Chondrocyte (in vitro differentiated cells): Measurements from ENCODE around the gene OBSL1. TPM values are rescaled to one million over a fixed set of nuclear protein-coding genes. Genes with fewer than 3 reads are reported as not detected.
A peak's percentile ranks its signal among the peaks of the same experiment; 100 is the strongest.

ENCODE experiments used
- DNase-seq: peaks from one replicate; pipeline ENCODE4 v3.0.0; 2021; ENCODE audit warnings: mixed read lengths, low spot score
- H3K27ac Mint-ChIP-seq: one replicate; pipeline ENCODE4 v1.8.0; 2021; ENCODE audit warnings: mild to moderate bottlenecking, moderate library complexity, mixed read lengths; ENCODE audit not compliant: unreplicated experiment
- H3K27me3 Mint-ChIP-seq: 2 replicates; pipeline ENCODE4 v1.8.0; 2021; ENCODE audit warnings: low read depth, mixed read lengths
- H3K36me3 Mint-ChIP-seq: 2 replicates; pipeline ENCODE4 v1.8.0; 2021; ENCODE audit warnings: low read depth, mixed read lengths
- H3K4me1 Mint-ChIP-seq: 2 replicates; pipeline ENCODE4 v1.8.0; 2021; ENCODE audit warnings: low read depth, mild to moderate bottlenecking, mixed read lengths
- H3K4me3 Mint-ChIP-seq: one replicate; pipeline ENCODE4 v1.8.0; 2021; ENCODE audit warnings: mild to moderate bottlenecking, moderate library complexity, mixed read lengths; ENCODE audit not compliant: unreplicated experiment
- H3K9me3 Mint-ChIP-seq: 2 replicates; pipeline ENCODE4 v1.8.0; 2021; ENCODE audit warnings: low read depth, mixed read lengths
- CTCF ChIP-seq: fragments of 200-600 bp; sonication (generic); IDR thresholded peaks from 2 replicates; pipeline ENCODE4 v1.5.0; 2021; ENCODE audit warnings: antibody characterized with exemption, mild to moderate bottlenecking, moderate library complexity
- total RNA-seq: library from RNA; stranded (reverse); gene quantifications from 3 replicates; pipeline ENCODE4 v1.2.1, GENCODE V29; 2021

OBSL1 gene
- total RNA-seq, 1 donor from 2014 or later = 111 TPM

GRCh38 chr2:219517954-219518778 is 53.2 kb downstream of the OBSL1 start:
- no peak for TF ChIP-seq CTCF
- Mint-ChIP-seq H3K36me3 (no peaks in the 10 kb centered on the region), H3K27ac (no peak overlapping the region), H3K27me3 (peaks cover 42% of the 10 kb centered on the region), H3K9me3 (no peaks in the 10 kb centered on the region), H3K4me1 (peaks cover 31% of the 10 kb centered on the region), H3K4me3 (no peak overlapping the region)
- DNase-seq = no peak

- H3K4me3 Mint-ChIP-seq = no peak overlapping the region
- no peak overlapping the region for H3K27ac Mint-ChIP-seq
- H3K9me3 Mint-ChIP-seq = no peaks in the 10 kb centered on the region
- peaks cover 28% of the 10 kb centered on the region for H3K4me1 Mint-ChIP-seq
- H3K27me3 Mint-ChIP-seq = peaks cover 49% of the 10 kb centered on the region
- H3K36me3 Mint-ChIP-seq = no peaks in the 10 kb centered on the region
- no peak for DNase-seq
- TF ChIP-seq CTCF = no peak
These were observed 54.5 kb downstream of the OBSL1 start for GRCh38 chr2:219516888-219517287.

GRCh38 chr2:219515874-219516629 is 55.3 kb downstream of the OBSL1 start:
- no peak overlapping the region for H3K4me3 Mint-ChIP-seq
- H3K4me1 Mint-ChIP-seq = peaks cover 20% of the 10 kb centered on the region
- TF ChIP-seq CTCF = no peak
- no peak for DNase-seq
- peaks cover 55% of the 10 kb centered on the region for H3K27me3 Mint-ChIP-seq
- no peaks in the 10 kb centered on the region for H3K36me3 Mint-ChIP-seq
- H3K27ac Mint-ChIP-seq = no peak overlapping the region
- H3K9me3 Mint-ChIP-seq = no peaks in the 10 kb centered on the region

- DNase-seq = no peak
- peaks cover 62% of the 10 kb centered on the region for H3K27me3 Mint-ChIP-seq
- no peak for TF ChIP-seq CTCF
- H3K9me3 Mint-ChIP-seq = no peaks in the 10 kb centered on the region
- H3K27ac Mint-ChIP-seq = no peak overlapping the region
- H3K4me1 Mint-ChIP-seq = peaks cover 22% of the 10 kb centered on the region
- no peaks in the 10 kb centered on the region for H3K36me3 Mint-ChIP-seq
- no peak overlapping the region for H3K4me3 Mint-ChIP-seq
These were observed 56.5 kb downstream of the OBSL1 start for GRCh38 chr2:219514836-219515235.

- no peak for DNase-seq
- H3K27ac Mint-ChIP-seq = peak within 1 kb of the TSS; percentile 66
These were observed 57.1 kb downstream of the OBSL1 start, which contains the start of gene ASIC4 for GRCh38 chr2:219514196-219514761. ASIC4 (plus strand) TSS chr2:219514482; CDS start chr2:219514725, 243 bp downstream.

More at GRCh38 chr2:219514196-219514761, 57.1 kb downstream of the OBSL1 start, which contains the start of gene ASIC4:
- peak within 1 kb of the TSS; percentile 35 for H3K4me3 Mint-ChIP-seq
- H3K36me3 Mint-ChIP-seq = no peaks in the 10 kb centered on the region
- H3K27me3 Mint-ChIP-seq = peaks cover 62% of the 10 kb centered on the region
- no peaks in the 10 kb centered on the region for H3K9me3 Mint-ChIP-seq
- peaks cover 27% of the 10 kb centered on the region for H3K4me1 Mint-ChIP-seq
- TF ChIP-seq CTCF = no peak
